ENCODE data around the gene TMEM222. TPM values are rescaled to one million over a fixed set of nuclear protein-coding genes. Genes with fewer than 3 reads are reported as not detected.
"Not testable (repeated sequence)": the region's sequence is repeated elsewhere in the genome, so short reads cannot be mapped to it uniquely, and the experiment has no call there.

The TMEM222 gene
- total RNA-seq = 29.8 and 40.7 TPM in 2 replicates

- DNase-seq (ENCODE audit: extremely low read depth, low read depth, low spot score) = peak; percentile 34
These were observed at the start of gene TMEM222 for GRCh38 chr1:27321813-27322568. Gene TMEM222 (plus strand): TSS chr1:27322163. CDS start chr1:27322198, 35 bp downstream.

DNA sequence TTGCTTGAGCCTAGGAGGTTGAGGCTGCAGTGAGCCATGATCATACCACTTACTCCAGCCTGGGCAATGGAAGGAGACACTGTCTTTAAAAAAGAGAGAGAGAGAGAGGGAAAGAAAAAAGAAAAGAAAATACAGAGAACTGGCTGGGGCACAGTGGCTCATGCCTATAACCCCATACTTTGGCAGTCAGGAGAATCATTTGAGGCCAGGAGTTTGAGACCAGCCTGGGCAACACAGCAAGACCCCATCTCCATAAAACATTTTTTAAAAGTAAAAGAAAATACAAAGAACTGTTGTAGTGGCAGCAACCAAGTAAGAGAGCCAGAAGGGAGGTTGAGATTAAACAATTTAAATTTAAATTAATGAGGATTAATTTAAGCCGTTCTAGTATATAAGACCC is 47.8 kb upstream of the TMEM222 start:
- no peak for DNase-seq (ENCODE audit: extremely low read depth, low read depth, low spot score)

DNA sequence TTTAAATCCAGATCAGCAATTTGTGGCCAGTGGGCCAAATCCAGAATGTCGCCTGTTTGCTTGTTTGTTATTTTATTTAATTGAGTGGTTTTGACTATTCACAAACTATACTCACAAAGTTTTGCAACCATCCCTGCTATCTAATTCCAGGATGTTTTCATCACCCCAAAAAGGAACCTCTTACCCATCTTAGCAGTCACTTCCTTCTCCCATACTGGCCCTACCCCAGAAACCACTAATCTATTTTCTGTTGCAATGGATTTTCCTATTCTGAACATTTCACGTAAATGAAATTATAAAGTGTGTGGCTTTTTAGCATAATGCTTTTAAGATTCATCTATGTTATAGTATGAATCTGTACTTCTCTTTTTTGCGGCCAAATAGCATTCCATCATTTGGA is 46.3 kb upstream of the TMEM222 start:
- no peak for DNase-seq (ENCODE audit: extremely low read depth, low read depth, low spot score)

DNA sequence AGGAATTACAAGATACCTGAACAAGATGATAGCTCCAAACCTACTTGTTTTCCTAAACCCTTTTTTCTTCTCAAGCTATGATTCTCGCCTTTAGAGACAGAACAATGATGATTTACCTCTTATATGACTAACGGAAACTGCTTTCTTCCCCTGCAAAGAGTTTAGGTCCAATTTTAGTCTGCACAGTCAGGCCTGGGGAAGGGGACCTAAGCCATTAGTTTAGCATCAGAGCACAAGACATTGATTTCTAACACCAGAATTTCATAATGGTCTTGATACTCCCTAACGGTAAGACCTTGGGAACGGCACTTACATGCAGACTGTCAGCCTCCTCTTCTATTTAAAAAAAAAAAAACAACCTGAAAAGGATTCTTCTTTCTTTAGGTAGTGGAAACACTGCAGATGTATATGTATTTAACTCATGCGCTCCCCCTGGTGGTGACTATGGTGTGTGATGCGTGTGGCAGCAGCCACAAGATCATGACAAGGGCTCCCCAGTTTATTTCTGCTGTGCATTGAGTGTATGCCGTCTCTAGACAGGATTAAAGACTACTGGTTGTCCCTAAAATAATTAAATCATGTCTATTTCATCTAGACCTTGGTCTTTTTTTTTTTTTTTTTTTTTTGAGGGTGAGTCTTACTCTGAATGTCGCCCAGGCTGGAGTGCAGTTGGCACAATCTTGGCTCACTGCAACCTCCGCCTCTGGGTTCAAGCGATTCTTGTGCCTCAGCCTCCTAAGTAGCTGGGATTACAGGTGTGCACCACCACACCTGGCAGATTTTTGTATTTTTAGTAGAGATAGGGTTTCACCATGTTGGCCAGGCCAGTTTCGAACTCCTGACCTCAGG is 37.3 kb upstream of the TMEM222 start:
- DNase-seq (ENCODE audit: extremely low read depth, low read depth, low spot score) = peak; percentile 39

- no peak for DNase-seq (ENCODE audit: extremely low read depth, low read depth, low spot score)
These were observed 36.7 kb upstream of the TMEM222 start for GRCh38 chr1:27285274-27285660.

DNA sequence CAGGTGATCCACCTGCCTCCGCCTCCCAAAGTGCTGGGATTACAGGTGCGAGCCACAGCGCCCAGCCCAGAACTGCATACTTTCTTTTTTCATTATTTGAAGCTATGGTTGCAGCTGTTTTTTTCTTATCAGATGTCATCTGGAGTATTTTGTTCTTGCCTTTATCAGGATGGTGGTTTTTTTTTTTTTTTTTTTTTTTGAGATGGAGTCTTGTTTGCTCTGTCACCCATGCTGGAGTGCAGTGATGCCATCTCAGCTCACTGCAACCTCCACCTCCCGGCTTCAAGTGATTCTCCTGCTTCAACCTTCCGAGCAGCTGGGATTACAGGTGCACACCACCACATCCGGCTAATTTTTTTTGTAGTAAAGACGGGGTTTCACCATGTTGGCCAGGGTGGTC is 36.1 kb upstream of the TMEM222 start:
- DNase-seq (ENCODE audit: extremely low read depth, low read depth, low spot score) = not testable (repeated sequence)

GRCh38 chr1:27289125-27289524 is 32.8 kb upstream of the TMEM222 start:
- not testable (repeated sequence) for DNase-seq (ENCODE audit: extremely low read depth, low read depth, low spot score)

DNA sequence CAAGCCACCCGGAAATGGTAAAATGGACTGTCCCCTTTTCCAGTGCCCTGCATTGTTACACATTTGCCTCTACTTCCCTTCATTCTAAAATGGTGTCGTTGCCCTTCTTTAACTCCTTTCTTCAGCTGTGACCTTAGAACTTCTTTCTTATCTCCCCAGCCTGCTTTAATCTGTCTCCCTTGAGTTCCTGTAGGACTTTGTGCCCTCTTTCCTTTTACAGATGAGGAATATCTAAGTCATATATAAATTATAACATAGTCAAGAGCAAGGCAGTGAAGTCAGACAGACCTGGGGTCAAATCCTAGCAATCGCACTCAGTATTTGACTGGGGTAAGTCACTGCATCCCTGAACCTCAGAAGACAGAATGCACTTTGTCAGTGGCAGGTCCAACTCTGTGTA is 31.4 kb upstream of the TMEM222 start:
- DNase-seq (ENCODE audit: extremely low read depth, low read depth, low spot score) = no peak

- no peak for DNase-seq (ENCODE audit: extremely low read depth, low read depth, low spot score)
These were observed 29.9 kb upstream of the TMEM222 start for GRCh38 chr1:27292106-27292505.

- no peak for DNase-seq (ENCODE audit: extremely low read depth, low read depth, low spot score)
These were observed 28.0 kb upstream of the TMEM222 start for GRCh38 chr1:27293915-27294314.

GRCh38 chr1:27296773-27297291 is 25.1 kb upstream of the TMEM222 start:
- DNase-seq (ENCODE audit: extremely low read depth, low read depth, low spot score) = no peak

DNA sequence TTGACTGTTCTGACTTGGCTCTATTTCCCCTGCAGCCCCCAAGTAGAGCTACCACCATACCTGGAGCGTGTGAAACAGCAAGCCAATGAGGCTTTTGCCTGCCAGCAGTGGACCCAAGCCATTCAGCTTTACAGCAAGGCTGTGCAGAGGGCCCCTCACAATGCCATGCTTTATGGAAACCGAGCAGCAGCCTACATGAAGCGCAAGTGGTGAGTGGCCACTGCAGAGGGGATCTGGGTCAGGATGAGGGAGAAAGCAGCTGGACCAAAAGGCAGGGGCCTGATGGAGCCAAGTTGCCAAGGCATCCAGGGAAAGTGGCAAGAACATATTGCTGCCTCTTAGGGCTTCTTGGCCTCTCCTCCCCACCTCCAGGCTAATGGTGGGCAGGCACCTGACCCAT is 24.1 kb upstream of the TMEM222 start:
- no peak for DNase-seq (ENCODE audit: extremely low read depth, low read depth, low spot score)

GRCh38 chr1:27298632-27299384 is 23.2 kb upstream of the TMEM222 start:
- no peak for DNase-seq (ENCODE audit: extremely low read depth, low read depth, low spot score)

GRCh38 chr1:27299385-27300271 is 22.3 kb upstream of the TMEM222 start:
- DNase-seq (ENCODE audit: extremely low read depth, low read depth, low spot score) = no peak

DNA sequence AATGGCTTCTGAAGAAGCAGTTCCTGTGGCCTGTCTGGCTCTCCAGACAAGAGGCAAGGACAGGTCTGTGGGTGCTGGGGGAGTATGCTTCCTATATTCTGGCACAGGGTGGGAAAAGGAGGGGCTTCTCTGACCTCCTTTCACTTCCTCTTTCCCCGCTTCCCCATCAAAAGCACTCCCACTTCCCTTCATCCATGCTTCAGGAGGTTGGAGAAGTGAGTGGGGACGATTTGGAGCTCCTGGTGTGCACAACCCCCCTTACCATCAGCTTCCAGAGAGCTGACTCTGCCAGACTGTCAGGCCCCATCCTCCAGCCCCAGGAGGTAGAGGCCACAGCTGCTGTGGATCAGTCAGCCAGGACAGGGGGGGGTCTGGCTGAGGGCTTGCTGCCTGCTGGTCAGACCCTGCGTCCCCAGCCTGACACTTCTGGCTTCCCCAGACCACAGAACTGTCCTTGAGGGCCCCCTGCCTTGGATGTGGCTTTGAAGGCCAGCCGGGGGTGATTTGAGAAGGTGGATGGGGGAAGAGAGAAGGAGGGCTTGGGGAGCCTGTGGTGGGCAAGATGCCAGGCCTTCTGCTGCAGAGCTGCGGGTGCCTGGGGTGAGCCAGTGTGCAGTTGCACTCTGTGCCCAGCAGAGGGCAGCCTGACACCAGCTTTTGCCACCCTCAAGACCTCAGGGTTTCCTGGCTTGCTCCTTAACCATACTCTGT is 21.5 kb upstream of the TMEM222 start:
- DNase-seq (ENCODE audit: extremely low read depth, low read depth, low spot score) = peak; percentile 42

- DNase-seq (ENCODE audit: extremely low read depth, low read depth, low spot score) = no peak
These were observed 20.9 kb upstream of the TMEM222 start for GRCh38 chr1:27301052-27301422.

- no peak for DNase-seq (ENCODE audit: extremely low read depth, low read depth, low spot score)
These were observed 20.3 kb upstream of the TMEM222 start for GRCh38 chr1:27301582-27302199.

DNA sequence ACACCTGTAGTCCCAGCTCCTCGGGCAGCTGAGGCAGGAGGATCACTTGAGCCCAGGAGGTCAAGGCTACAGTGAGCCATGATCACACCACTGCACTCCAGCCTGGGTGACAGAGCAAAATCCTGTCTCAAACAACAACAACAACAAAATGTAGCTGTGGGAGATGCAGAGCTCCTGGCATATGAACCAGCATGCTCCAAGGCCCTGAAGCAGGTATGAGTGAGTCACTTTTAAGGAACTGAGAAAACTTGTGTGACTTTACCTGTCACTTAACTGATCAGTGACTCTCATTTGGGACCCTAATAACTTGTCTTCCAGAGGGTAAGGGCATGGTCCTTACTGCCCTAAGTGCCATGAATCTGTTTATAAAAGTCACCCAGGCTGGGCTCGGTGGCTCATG is 19.4 kb upstream of the TMEM222 start:
- DNase-seq (ENCODE audit: extremely low read depth, low read depth, low spot score) = no peak

GRCh38 chr1:27303509-27303908 is 18.5 kb upstream of the TMEM222 start:
- no peak for DNase-seq (ENCODE audit: extremely low read depth, low read depth, low spot score)
